Fibroblast of the conjunctiva (primary cell): Measurements from ENCODE around the gene FLACC1.
A peak's percentile ranks its signal among the peaks of the same experiment; 100 is the strongest.
"Not testable (repeated sequence)": the region's sequence is repeated elsewhere in the genome, so short reads cannot be mapped to it uniquely, and the experiment has no call there.

Source experiments
- DNase-seq: peaks from one replicate; pipeline ENCODE4 v3.0.0-alpha.2; 2010; ENCODE audit warnings: low read depth

The FLACC1 gene, protein sequence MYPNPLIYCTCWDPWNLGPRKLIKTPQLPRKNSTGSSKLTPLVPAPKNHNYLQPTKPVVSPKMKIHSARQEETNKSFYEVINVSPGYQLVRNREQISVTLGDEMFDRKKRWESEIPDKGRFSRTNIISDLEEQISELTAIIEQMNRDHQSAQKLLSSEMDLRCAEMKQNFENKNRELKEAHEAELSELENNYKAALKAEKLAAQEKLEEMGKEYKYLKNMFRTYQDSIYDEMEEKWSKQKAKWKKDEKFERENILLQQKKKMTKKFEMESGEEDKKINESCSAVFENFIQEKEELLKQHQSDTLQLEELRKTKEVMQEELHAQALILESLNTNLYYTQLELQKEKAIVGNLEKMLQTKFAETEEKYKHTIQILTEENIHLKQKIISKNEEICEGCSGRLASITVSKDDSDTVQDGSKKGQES

GRCh38 chr2:201357221-201357620, at the start of gene FLACC1:
FLACC1 (minus strand) TSS chr2:201357345; CDS start chr2:201351404, 5,941 bp downstream.
- peak; percentile 63 for DNase-seq

DNA sequence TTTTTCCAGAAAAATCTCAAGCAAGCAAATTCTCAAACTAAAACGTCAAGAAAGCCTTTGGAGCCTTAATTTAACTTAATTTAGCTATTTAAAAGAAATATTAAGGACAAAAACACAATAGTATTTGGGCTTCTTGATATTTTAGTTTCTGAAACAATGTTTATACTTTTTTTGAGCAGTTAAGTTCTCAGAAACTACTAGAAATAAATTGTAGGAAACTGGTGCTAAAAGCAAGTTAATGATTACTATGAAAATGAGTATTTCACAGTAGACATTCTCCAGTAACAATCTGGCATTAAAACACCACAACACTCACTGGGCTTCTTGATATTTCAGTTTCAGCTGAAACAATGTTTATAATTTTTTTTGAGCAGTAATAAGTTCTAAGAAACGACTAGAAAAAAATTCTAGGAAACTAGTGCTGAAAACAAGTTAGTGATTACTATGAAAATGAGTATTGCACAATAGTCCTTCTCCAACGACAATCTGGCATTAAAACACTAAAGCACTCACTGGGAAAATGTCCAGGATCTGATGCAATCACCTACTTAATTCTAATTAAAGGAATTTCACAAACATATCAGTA, 49.0 kb upstream of the FLACC1 start:
- peak; percentile 88 for DNase-seq

- no peak for DNase-seq
Observed at GRCh38 chr2:201404699-201405280, 47.6 kb upstream of the FLACC1 start.

- DNase-seq: no peak
Observed at GRCh38 chr2:201403880-201404279, 46.7 kb upstream of the FLACC1 start.

- peak; percentile 21 for DNase-seq
Observed at GRCh38 chr2:201402651-201403562, 45.8 kb upstream of the FLACC1 start.

DNA sequence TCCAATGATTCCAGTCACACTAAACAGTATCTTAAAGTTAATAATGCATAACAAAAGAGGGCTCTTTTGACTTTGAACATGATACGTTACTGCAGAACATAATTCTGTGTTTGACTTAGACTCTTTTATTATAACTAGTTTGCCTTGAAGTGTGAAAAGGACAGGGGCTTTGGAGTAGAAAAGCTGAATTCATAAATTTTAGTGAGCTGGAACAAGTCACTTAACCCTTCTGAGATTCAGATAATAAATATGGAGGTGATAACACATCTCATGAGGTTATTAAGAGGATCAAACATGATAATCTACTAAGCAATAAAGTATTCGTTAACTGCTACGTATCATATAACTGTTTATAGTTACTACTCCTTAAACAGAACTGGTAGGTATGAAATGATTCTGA, 44.7 kb upstream of the FLACC1 start:
- DNase-seq: no peak

- DNase-seq: no peak
Observed at GRCh38 chr2:201396595-201396994, 39.5 kb upstream of the FLACC1 start.

DNA sequence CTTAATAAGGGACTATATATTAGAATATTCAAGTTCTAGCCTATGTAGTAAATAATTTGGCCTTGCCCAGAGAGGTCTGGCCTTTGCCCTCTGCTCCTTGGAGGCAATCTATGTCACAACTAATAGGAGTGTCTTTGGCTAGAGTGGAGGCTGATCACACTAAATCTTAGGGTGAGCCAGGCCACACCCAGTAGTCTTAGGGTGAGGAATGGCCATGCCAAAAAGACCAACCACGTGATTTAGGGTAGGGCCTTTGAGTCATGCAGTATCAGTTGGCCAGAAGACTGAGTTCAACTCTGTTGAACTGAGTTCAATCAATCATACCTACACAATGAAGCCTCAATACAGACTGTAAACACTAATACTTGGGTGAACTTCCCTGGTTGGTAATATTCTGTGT, 26.0 kb upstream of the FLACC1 start:
- DNase-seq: no peak

- DNase-seq: no peak
Observed at GRCh38 chr2:201378496-201379397, 21.6 kb upstream of the FLACC1 start.

GRCh38 chr2:201377218-201377617, 20.1 kb upstream of the FLACC1 start:
- no peak for DNase-seq

DNA sequence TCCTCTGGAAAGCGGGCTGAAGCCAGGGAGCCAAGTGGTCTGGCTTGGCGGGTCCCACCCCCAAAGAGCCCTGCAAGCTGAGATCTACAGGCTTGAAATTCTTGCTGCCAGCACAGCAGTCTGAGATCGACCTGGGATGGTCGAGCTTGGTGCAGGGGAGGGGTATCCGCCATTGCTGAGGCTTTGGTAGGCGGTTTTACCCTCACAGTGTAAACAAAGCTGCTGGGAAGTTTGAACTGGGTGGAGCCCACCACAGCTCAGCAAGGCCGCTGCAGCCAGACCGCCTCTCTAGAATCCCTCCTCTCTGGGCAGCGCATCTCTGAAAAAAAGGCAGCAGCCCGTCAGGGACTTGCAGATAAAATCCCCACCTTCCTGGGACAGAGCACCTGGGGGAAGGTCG, 12.6 kb upstream of the FLACC1 start:
- DNase-seq: no peak

DNA sequence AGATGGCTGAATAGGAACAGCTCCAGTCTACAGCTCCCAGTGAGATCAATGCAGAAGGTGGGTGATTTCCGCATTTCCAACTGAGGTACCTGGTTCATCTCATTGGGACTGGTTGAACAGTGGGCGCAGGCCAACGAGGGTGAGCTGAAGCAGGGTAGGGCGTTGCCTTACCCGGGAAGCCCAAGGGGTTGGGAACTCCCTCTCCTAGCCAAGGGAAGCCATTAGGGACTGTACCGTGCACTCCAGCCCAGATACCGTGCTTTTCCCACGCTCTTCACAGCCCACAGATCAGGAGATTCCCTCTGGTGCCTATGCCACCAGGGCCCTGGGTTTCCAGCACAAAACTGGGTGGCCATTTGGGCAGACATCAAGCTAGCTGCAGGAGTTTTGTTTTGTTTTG, 12.2 kb upstream of the FLACC1 start:
- not testable (repeated sequence) for DNase-seq

DNA sequence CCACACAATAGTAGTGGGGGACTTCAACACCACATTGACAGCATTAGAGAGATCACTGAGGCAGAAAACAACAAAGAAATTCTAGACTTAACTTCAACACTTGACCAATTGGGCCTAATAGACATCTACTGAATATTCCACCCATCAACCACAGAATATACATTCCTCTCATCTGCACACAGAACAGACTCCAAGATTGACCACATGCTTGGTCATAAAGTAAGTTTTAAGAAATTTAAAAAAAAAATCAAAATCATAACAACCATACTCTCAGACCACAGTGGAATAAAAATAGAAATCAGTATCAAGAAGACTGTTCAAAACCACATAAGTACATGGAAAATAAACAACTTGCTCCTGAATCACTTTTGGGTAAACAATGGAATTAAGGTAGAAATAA, 9.0 kb upstream of the FLACC1 start:
- no peak for DNase-seq

DNA sequence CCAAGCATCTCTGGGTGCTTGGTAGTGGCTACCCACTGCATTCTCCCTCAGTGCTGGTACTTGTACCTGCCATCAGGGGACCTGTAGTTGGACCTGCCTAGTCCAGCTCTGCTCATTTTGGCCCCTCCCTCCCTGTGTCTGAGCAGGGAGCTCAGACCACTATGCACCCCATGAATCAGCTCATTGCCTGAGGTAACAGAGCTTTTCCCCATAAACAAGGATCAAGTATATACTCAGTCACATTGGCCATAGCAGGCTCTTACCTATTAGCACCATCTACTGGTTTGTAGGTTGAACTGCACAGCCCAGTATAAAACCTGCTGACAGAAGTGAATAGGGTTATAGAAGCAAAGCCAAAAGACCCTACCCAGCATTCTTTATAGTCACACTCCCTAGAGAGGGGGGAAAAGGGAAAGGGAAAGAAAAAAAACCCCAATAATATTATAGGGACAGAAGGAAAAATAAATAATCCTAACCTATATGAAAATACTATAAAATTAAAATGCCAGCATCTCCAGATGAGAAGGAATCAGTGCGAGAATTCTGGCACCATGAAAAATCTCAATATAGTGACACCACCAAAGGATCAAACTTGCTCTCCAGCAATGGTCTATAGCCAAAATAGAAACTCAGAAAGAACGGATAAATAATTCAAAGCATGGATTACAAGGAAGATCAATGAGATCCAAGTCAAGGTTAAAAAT, 6.9 kb upstream of the FLACC1 start:
- DNase-seq: peak; percentile 51

- DNase-seq: no peak
Observed at GRCh38 chr2:201362396-201362795, 5.3 kb upstream of the FLACC1 start.

- no peak for DNase-seq
Observed at GRCh38 chr2:201361078-201361733, 4.1 kb upstream of the FLACC1 start.

DNA sequence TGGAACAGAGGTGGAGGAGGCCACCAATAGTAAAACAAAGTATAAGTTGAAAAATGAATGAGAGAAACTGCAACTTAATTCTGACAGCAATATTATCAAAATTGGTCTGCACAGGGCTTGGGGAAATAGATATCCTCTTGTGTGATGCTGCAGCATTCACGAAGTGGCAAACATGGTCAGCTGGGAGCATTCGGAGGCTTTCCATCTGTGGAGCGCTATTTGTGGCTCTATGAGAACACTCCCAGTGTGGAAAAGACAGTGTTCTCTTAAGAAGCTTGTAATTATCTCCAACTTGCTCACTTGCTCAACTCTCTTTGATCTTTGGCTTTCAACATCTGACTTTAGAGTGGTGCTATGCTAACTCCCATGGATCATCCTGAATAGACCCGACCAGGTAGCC, 3.1 kb upstream of the FLACC1 start:
- no peak for DNase-seq

DNA sequence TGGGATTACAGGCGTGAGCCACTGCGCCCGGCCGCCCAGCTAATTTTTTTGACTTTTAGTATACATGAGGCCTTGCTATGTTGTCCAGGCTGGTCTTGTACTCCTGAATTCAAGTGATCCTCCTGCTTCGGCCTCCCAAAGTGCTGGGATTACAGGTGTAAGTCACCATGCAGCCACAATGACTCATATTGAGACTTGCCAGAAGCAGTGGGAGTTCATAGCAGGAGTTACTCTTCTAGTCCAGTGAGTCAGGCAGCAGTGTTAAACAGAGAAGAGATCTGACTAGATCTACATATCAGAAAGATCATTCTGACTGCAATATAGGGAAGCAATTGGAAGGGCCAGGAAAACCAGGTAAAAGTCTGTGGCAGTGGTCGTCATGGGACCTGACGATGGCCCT, 1.5 kb upstream of the FLACC1 start:
- peak; percentile 58 for DNase-seq

GRCh38 chr2:201353116-201353515, 4.0 kb downstream of the FLACC1 start:
- no peak for DNase-seq

DNA sequence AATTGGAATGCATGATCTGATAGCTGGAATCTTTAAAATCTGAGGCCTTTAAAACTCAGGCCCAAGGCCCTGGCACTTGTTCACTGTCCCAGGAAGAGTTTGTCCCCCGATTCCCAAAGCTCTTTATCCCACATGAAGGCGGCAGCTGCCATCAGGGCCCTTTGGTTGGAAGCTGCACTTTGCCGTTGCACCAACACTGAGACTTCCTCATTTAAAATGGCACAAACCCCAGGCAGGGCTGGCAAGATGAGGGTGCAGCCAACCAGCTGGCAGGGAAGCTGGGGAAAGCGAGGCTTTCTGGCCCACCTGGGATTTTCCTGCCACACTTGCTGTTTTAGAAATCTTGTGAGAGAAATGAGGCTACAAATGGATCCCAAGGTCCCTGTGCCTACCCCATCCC, 6.3 kb downstream of the FLACC1 start:
- no peak for DNase-seq
